Cerebellar nuclear complex (tissue), 1 donor: ENCODE results near the gene CDC14C.

ENCODE experiments used
- DNase-seq, 2 experiments: peaks; one replicate each; lab custom pipeline; 2025; lab: John Stamatoyannopoulos, UW

Gene CDC14C

DNA sequence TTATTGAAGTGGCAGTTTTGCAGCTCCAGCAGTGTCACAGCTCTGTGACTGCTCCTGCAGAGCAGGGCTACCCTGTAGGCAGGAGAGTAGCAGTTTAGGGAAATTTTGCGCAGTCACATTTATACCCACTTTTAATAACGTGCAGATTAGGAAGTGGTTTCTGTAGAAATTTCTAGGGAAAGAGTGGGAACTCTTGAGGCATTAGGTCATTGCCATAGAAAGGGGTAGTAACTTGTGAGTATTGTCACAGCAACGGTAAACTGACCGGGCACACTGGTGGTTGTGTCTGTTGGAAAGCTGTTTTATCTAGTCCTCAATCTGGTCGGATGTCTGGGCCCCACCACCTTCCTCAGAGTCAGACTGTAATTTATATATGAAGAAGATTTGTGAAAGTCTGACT lies 51.9 kb downstream of the CDC14C start:
- DNase-seq: no peak

DNA sequence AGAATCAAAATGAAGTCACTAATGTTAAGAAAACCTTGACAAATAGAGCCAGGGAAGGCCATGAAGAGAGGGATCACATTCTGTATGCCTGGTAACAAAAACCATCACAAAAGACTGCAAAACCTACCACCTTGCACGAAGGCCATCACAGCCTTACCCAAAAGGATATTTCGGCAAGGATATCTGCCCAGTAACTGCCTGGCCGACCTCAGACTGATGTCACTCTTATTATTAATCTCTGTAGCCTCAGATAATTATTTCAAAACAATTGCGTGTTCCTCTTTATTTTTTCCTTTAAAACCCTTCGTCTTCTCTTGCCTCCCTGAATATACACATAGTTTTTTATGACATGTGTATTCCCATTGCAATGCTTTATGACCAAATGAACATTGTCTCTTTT lies 52.5 kb downstream of the CDC14C start:
- DNase-seq: no peak
